Erythroblast (primary cell): ENCODE results near the gene PCMTD2.

ENCODE experiments used
- GATA1 ChIP-seq: IDR thresholded peaks from 2 replicates; pipeline ENCODE4 v1.6.1; 2011; ENCODE audit warnings: low read depth, mild to moderate bottlenecking, control low read depth, low read length, moderate library complexity
- POLR2A ChIP-seq: IDR thresholded peaks from 2 replicates; pipeline ENCODE4 v1.6.1; 2011; ENCODE audit warnings: mild to moderate bottlenecking, low read length

GRCh38 chr20:64228751-64229506, 26.6 kb upstream of the PCMTD2 start:
- TF ChIP-seq POLR2A (no peak), GATA1 (no peak)
